Fibroblast of pulmonary artery (primary cell): ENCODE results near the gene IRF2.

Experiments
- DNase-seq: peaks from one replicate; pipeline ENCODE4 v3.0.0-alpha.2; 2010; ENCODE audit warnings: low read depth
- H3K4me3 ChIP-seq: replicated peaks from 2 replicates; pipeline ENCODE4 v1.5.1; 2011; ENCODE audit warnings: low read depth, mild to moderate bottlenecking, control low read depth, low read length, moderate library complexity
- TF ChIP-seq, protein P1 (sequence below): IDR thresholded peaks from 2 replicates; pipeline ENCODE4 v1.5.1; 2011; ENCODE audit warnings: mild to moderate bottlenecking, control low read depth, low read length, inconsistent platforms; ENCODE audit errors: missing control alignments

IRF2 gene

DNA sequence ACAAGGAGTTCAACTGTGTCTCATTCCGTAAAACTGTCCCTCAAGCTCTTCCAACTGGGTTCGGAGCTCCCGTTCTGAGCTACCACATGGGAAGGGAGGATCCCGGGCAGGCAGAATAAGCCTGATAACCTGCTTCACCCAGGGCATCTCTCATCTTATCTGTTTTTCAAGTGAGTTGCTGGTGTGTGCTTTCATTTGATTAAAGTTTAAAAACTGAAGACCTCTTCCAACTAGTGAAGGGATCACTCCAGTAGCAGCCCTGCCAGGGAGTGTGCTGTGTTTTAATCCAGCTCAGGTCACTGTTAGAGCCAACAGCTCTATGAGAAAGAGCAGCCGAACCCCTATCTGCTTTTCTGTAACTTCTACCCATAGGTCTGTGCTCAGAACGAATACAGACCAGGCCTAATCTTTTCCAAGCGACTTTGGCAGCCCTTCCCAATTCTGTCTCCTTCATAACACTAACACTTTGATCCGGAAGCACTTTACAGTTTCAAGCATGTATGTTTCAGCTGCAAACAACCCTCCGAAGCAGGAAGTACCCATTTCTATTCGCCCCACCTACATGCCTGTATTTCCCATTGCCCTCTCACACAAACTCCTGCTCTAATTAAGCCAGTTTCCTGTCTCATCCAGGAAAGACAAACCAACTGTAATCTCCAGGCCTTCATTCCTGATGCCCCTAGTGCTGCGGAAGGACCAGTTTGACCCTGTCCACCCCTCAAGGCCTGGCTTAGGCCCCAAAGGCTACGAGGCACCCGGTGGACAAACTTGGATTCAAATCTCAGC is 60.9 kb downstream of the IRF2 start:
- H3K4me3 ChIP-seq, result no peak overlapping the region
- TF ChIP-seq, protein P1, sequence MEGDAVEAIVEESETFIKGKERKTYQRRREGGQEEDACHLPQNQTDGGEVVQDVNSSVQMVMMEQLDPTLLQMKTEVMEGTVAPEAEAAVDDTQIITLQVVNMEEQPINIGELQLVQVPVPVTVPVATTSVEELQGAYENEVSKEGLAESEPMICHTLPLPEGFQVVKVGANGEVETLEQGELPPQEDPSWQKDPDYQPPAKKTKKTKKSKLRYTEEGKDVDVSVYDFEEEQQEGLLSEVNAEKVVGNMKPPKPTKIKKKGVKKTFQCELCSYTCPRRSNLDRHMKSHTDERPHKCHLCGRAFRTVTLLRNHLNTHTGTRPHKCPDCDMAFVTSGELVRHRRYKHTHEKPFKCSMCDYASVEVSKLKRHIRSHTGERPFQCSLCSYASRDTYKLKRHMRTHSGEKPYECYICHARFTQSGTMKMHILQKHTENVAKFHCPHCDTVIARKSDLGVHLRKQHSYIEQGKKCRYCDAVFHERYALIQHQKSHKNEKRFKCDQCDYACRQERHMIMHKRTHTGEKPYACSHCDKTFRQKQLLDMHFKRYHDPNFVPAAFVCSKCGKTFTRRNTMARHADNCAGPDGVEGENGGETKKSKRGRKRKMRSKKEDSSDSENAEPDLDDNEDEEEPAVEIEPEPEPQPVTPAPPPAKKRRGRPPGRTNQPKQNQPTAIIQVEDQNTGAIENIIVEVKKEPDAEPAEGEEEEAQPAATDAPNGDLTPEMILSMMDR, result no peak
- DNase-seq, result no peak

- no peak overlapping the region for H3K4me3 ChIP-seq
- DNase-seq, result no peak
- TF ChIP-seq, protein P1, result no peak
These were observed 63.6 kb downstream of the IRF2 start for GRCh38 chr4:184410748-184411147.

- H3K4me3 ChIP-seq, result no peak overlapping the region
- no peak for DNase-seq
- TF ChIP-seq, protein P1, result no peak
These were observed 64.2 kb downstream of the IRF2 start for GRCh38 chr4:184409911-184410692.

- no peak for DNase-seq
- H3K4me3 ChIP-seq, result no peak overlapping the region
- TF ChIP-seq, protein P1, result no peak
These were observed 64.8 kb downstream of the IRF2 start for GRCh38 chr4:184409502-184409901.

- no peak for DNase-seq
- TF ChIP-seq, protein P1, result no peak
- no peak overlapping the region for H3K4me3 ChIP-seq
These were observed 65.7 kb downstream of the IRF2 start for GRCh38 chr4:184408684-184409081.

DNA sequence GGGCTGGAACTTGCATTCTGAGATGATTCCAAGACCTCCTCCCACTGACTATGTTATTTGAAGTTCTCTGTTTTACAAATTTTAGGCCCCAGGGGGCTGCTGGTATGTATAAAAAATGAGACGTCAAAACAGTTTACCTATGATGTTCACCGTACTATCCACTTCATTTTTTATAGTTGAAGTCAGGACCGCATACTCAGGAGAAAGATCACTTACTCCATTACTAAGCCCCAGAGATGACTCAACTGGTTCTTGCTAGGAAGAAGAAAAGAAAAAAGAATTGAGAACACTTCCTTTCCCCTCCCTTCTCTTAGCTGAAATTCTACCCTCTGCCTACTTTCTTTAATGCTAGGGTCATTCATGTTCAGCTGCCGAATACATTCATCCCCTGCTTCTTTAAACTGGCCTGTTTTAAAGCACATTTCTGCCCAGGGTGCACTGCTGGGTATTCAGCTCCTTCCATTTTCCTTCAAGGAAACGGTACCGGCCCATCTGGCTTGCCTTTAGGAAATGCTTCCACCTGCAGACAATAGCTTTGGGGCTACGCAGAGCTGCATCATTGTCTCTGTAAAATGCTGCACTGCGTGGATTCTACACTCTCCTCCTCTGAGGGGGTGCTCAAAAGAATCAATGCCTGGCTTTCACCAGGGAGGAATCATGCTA is 66.2 kb downstream of the IRF2 start:
- TF ChIP-seq, protein P1, result no peak
- no peak overlapping the region for H3K4me3 ChIP-seq
- DNase-seq, result peak; percentile 69
